Measurements from ENCODE around the gene INPP4A. TPM values are rescaled to one million over a fixed set of nuclear protein-coding genes. Genes with fewer than 3 reads are reported as not detected.

The INPP4A gene
- total and polyA plus RNA-seq, 2 of the 13 experiments (the other 11 are each of a cell fraction or from before 2014, with no cell fraction given), result 10.1 to 10.9 TPM

GRCh38 chr2:98444436-98445176, at the start of gene INPP4A (continued):
- no peak for TF ChIP-seq STAT6 (CRISPR knock-in tag; IDR thresholded peaks at IDR 0.05; ENCODE audit: borderline replicate concordance)
- peak; percentile 43 for TF ChIP-seq HNRNPLL (IDR thresholded peaks at IDR 0.05; ENCODE audit: low read depth, low read length, poor library complexity, severe bottlenecking)
- TF ChIP-seq NR3C1 (CRISPR knock-in tag; IDR thresholded peaks at IDR 0.05), result no peak
- no peak for TF ChIP-seq PRDM4 (CRISPR knock-in tag; IDR thresholded peaks at IDR 0.05; ENCODE audit: borderline replicate concordance)
- TF ChIP-seq ZNF33B (CRISPR knock-in tag; IDR thresholded peaks at IDR 0.05), result peak; percentile 89; the same call in 1 of the 2 replicates
- TF ChIP-seq HNF4A (CRISPR knock-in tag; IDR thresholded peaks at IDR 0.05), result peak; percentile 14; the same call in 1 of the 2 replicates
- TF ChIP-seq ZBTB39 (CRISPR knock-in tag; IDR thresholded peaks at IDR 0.05), result no peak
- TF ChIP-seq ZZZ3 (CRISPR knock-in tag; IDR thresholded peaks at IDR 0.05; ENCODE audit: borderline replicate concordance), result no peak; the same call in 1 of the 2 replicates
- no peak for TF ChIP-seq NONO (IDR thresholded peaks at IDR 0.05)
- TF ChIP-seq NONO (CRISPR knock-in tag; conservative IDR thresholded peaks at IDR 0.05), result no peak
- no peak for TF ChIP-seq NCOA5 (CRISPR knock-in tag; IDR thresholded peaks at IDR 0.05)
- no peak for TF ChIP-seq MTA3 (CRISPR knock-in tag; IDR thresholded peaks at IDR 0.05)
- peak; percentile 30; the same call in 1 of the 2 replicates for TF ChIP-seq SOX5 (CRISPR knock-in tag; IDR thresholded peaks at IDR 0.05; ENCODE audit: borderline replicate concordance)
- no peak for TF ChIP-seq ZNF530 (CRISPR knock-in tag; IDR thresholded peaks at IDR 0.05; ENCODE audit: low read depth)
- TF ChIP-seq ZFP90 (CRISPR knock-in tag; IDR thresholded peaks at IDR 0.05; ENCODE audit: borderline replicate concordance), result peak; percentile 82
- no peak for TF ChIP-seq GRHL1 (CRISPR knock-in tag; conservative IDR thresholded peaks at IDR 0.05)
- peak; percentile 94; the same call in 1 of the 2 replicates for TF ChIP-seq ZNF235 (CRISPR knock-in tag; IDR thresholded peaks at IDR 0.05; ENCODE audit: borderline replicate concordance)
- TF ChIP-seq ZNF552 (CRISPR knock-in tag; IDR thresholded peaks at IDR 0.05; ENCODE audit: borderline replicate concordance), result no peak
- peak; percentile 86; the same call in 1 of the 2 replicates for TF ChIP-seq SRY (CRISPR knock-in tag; IDR thresholded peaks at IDR 0.05)
- no peak for TF ChIP-seq CBX2 (IDR thresholded peaks at IDR 0.05; ENCODE audit: low read depth, low read length)
- no peak for TF ChIP-seq CBX2 (CRISPR knock-in tag; IDR thresholded peaks at IDR 0.05; ENCODE audit: low read depth)
